ENCODE results near the gene ARHGEF35.
"Not testable (repeated sequence)": the region's sequence is repeated elsewhere in the genome, so short reads cannot be mapped to it uniquely, and the experiment has no call there.

- TF ChIP-seq CTCF (IDR thresholded peaks at IDR 0.05; ENCODE audit: insufficient read depth, low read length); POLR2AphosphoS5 (IDR thresholded peaks at IDR 0.05; ENCODE audit: low read depth); REST (IDR thresholded peaks at IDR 0.05; ENCODE audit: insufficient replicate concordance, low read depth): not testable (repeated sequence)
These were observed 31.2 kb upstream of the ARHGEF35 start for GRCh38 chr7:144226866-144227265.
